Activated T-cell treated with anti-CD3 and anti-CD28 coated beads, Interleukin-2, amount 50 U/mL, for 24 hours (primary cell): Measurements from ENCODE around the gene GNAS.
A peak's percentile ranks its signal among the peaks of the same experiment; 100 is the strongest.

Experiments used
- DNase-seq: peaks from one replicate; pipeline ENCODE4 v3.0.0-alpha.2; 2020
- H3K27ac Mint-ChIP-seq: 2 replicates; pipeline ENCODE4 v1.8.0; 2020; ENCODE audit warnings: mild to moderate bottlenecking, mixed read lengths
- H3K27me3 Mint-ChIP-seq: 2 replicates; pipeline ENCODE4 v1.8.0; 2020; ENCODE audit warnings: mixed read lengths
- H3K36me3 Mint-ChIP-seq: 2 replicates; pipeline ENCODE4 v1.8.0; 2020; ENCODE audit warnings: low read depth, mixed read lengths
- H3K4me1 Mint-ChIP-seq: 2 replicates; pipeline ENCODE4 v1.8.0; 2020; ENCODE audit warnings: low read depth, mixed read lengths
- H3K4me3 Mint-ChIP-seq: 2 replicates; pipeline ENCODE4 v1.8.0; 2020; ENCODE audit warnings: mild to moderate bottlenecking, moderate library complexity, mixed read lengths
- H3K9me3 Mint-ChIP-seq: 2 replicates; pipeline ENCODE4 v1.8.0; 2020; ENCODE audit warnings: mixed read lengths

GNAS gene

GRCh38 chr20:58901488-58902402 is 49.2 kb downstream of the GNAS start:
- Mint-ChIP-seq H3K27ac (peak overlapping the region; percentile 58), H3K4me3 (no peak overlapping the region), H3K36me3 (peaks cover 96% of the 10 kb centered on the region), H3K27me3 (no peaks in the 10 kb centered on the region), H3K9me3 (no peaks in the 10 kb centered on the region), H3K4me1 (peaks cover 78% of the 10 kb centered on the region)
- no peak for DNase-seq

DNA sequence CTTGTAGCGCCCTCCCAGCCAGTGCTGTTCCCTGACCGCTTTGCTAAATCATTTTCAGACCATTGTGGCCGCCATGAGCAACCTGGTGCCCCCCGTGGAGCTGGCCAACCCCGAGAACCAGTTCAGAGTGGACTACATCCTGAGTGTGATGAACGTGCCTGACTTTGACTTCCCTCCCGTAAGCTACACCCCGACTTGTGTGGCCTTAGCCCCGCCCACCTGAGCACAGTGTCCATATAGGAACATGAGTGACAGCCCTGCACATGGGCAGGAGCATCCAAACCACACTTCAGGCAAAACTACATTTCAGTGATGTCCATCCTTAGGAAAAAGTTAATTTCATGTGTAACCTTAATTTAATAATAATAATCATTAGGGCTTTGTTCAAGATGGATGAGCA is 51.1 kb downstream of the GNAS start:
- H3K27ac Mint-ChIP-seq = peak overlapping the region; percentile 39
- H3K36me3 Mint-ChIP-seq = peaks cover 96% of the 10 kb centered on the region

GRCh38 chr20:58905236-58905635 is 52.7 kb downstream of the GNAS start:
- no peak overlapping the region for H3K4me3 Mint-ChIP-seq
- no peaks in the 10 kb centered on the region for H3K9me3 Mint-ChIP-seq
- DNase-seq = no peak
- H3K36me3 Mint-ChIP-seq = peaks cover 96% of the 10 kb centered on the region
- H3K27ac Mint-ChIP-seq = peak overlapping the region; percentile 81
- no peaks in the 10 kb centered on the region for H3K27me3 Mint-ChIP-seq
- peaks cover 73% of the 10 kb centered on the region for H3K4me1 Mint-ChIP-seq

More for the DNA sequence above, 51.1 kb downstream of the GNAS start:
- Mint-ChIP-seq H3K4me1 (peaks cover 81% of the 10 kb centered on the region), H3K9me3 (no peaks in the 10 kb centered on the region), H3K27me3 (no peaks in the 10 kb centered on the region), H3K4me3 (no peak overlapping the region)
- no peak for DNase-seq

GRCh38 chr20:58906111-58906510 is 53.6 kb downstream of the GNAS start:
- no peak for DNase-seq
- peaks cover 73% of the 10 kb centered on the region for H3K4me1 Mint-ChIP-seq
- peaks cover 96% of the 10 kb centered on the region for H3K36me3 Mint-ChIP-seq
- peak overlapping the region; percentile 4 for H3K27ac Mint-ChIP-seq
- no peaks in the 10 kb centered on the region for H3K27me3 Mint-ChIP-seq
- H3K9me3 Mint-ChIP-seq = no peaks in the 10 kb centered on the region
- no peak overlapping the region for H3K4me3 Mint-ChIP-seq

GRCh38 chr20:58906894-58907293 is 54.4 kb downstream of the GNAS start:
- Mint-ChIP-seq H3K27me3 (no peaks in the 10 kb centered on the region), H3K4me3 (peak overlapping the region; percentile 67), H3K4me1 (peaks cover 77% of the 10 kb centered on the region), H3K9me3 (no peaks in the 10 kb centered on the region), H3K36me3 (peaks cover 97% of the 10 kb centered on the region), H3K27ac (peak overlapping the region; percentile 94)
- no peak for DNase-seq

DNA sequence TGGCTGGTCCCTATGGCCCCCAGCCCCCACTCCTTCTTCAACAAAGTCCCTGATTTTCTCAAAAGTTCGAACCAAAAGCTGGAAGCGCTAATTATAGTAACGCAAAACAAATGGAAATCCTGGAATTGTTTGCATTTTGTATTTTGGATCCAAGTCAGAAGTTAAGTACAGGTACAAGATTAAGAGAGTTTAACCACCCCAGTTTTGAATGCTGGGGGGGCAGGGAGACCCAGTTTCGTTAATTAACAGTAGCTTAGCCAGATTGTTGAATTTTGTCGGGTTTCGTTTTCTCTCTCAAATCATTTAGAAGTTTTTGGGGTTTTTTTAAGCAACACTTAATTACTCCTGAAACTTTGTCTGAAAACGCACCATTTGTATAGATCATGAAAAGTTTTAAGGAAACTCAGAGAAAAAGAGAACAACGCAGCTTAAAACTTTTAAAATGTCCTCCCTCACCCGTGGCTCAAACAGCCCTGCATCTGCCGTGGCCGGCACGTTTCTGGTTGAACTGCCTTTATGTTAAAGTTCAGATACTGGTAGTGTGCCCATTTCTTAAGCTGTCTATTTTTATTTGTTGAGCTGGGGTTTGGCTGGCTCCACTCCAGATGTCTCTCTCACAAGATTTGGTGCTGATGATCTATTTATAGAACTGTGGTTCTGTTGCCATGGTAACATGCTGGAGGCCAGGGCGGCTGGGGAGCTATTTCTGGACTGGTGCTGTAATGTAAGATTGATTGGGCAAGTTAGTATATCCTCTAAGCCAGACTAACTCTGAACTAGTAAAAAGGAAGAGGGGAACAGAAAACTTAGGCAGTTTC is 55.0 kb downstream of the GNAS start:
- Mint-ChIP-seq H3K36me3 (peaks cover 97% of the 10 kb centered on the region), H3K27me3 (no peaks in the 10 kb centered on the region), H3K4me1 (peaks cover 75% of the 10 kb centered on the region), H3K4me3 (peak overlapping the region; percentile 67), H3K27ac (peak overlapping the region; percentile 94), H3K9me3 (no peaks in the 10 kb centered on the region)
- DNase-seq = peak; percentile 47

DNA sequence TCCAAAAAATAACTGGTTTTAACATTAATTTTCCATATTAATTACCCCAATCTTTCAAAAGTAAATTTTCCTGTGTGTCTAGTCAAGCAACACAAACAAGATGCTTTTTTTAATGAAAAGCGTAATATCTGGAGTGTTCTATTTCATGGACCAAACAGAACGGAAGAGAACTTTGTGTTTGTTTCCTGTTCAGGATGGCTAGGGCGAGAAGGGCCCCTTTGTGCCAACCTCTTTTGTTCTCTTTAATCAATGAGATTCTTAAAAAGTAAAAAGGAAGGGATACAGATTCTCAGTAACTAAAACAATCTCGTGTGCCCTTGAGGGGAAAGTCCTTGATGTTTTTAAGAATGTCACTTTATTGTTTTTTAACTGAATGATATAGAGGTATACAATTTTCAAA is 55.7 kb downstream of the GNAS start:
- H3K27me3 Mint-ChIP-seq = no peaks in the 10 kb centered on the region
- no peaks in the 10 kb centered on the region for H3K9me3 Mint-ChIP-seq
- H3K36me3 Mint-ChIP-seq = peaks cover 91% of the 10 kb centered on the region
- DNase-seq = no peak
- H3K4me1 Mint-ChIP-seq = peaks cover 72% of the 10 kb centered on the region
- peak overlapping the region; percentile 94 for H3K27ac Mint-ChIP-seq
- peak overlapping the region; percentile 67 for H3K4me3 Mint-ChIP-seq

- Mint-ChIP-seq H3K9me3 (no peaks in the 10 kb centered on the region), H3K36me3 (peaks cover 84% of the 10 kb centered on the region), H3K27me3 (no peaks in the 10 kb centered on the region), H3K27ac (no peak overlapping the region), H3K4me3 (no peak overlapping the region), H3K4me1 (peaks cover 65% of the 10 kb centered on the region)
- no peak for DNase-seq
Observed at GRCh38 chr20:58908941-58909340, 56.4 kb downstream of the GNAS start.

DNA sequence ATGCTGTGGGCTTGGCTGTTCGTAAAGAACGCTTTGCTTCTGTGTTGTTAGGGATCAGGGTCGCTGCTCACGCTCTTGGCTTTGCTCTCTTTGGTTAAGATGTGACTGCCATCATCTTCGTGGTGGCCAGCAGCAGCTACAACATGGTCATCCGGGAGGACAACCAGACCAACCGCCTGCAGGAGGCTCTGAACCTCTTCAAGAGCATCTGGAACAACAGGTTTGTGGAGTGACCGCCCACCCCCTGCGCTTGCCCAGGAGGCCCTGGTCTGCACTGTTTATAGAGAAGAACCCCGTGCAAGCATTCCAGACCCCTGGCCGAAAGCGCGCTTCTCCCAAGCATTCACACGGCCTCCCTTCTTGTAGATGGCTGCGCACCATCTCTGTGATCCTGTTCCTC is 57.1 kb downstream of the GNAS start:
- H3K9me3 Mint-ChIP-seq = no peaks in the 10 kb centered on the region
- no peak overlapping the region for H3K4me3 Mint-ChIP-seq
- peaks cover 78% of the 10 kb centered on the region for H3K36me3 Mint-ChIP-seq
- peaks cover 60% of the 10 kb centered on the region for H3K4me1 Mint-ChIP-seq
- DNase-seq = no peak
- peak overlapping the region; percentile 8 for H3K27ac Mint-ChIP-seq
- H3K27me3 Mint-ChIP-seq = no peaks in the 10 kb centered on the region

- Mint-ChIP-seq H3K27me3 (no peaks in the 10 kb centered on the region), H3K9me3 (no peaks in the 10 kb centered on the region), H3K4me1 (peaks cover 52% of the 10 kb centered on the region), H3K4me3 (no peak overlapping the region), H3K36me3 (peaks cover 69% of the 10 kb centered on the region), H3K27ac (no peak overlapping the region)
- DNase-seq = no peak
Observed at GRCh38 chr20:58910473-58910872, 58.0 kb downstream of the GNAS start.

- no peak for DNase-seq
- peaks cover 61% of the 10 kb centered on the region for H3K36me3 Mint-ChIP-seq
- no peaks in the 10 kb centered on the region for H3K9me3 Mint-ChIP-seq
- H3K4me3 Mint-ChIP-seq = no peak overlapping the region
- no peaks in the 10 kb centered on the region for H3K27me3 Mint-ChIP-seq
- peaks cover 45% of the 10 kb centered on the region for H3K4me1 Mint-ChIP-seq
- no peak overlapping the region for H3K27ac Mint-ChIP-seq
Observed at GRCh38 chr20:58911309-58911708, 58.8 kb downstream of the GNAS start.

- DNase-seq = no peak
- Mint-ChIP-seq H3K27ac (no peak overlapping the region), H3K36me3 (peaks cover 55% of the 10 kb centered on the region), H3K9me3 (no peaks in the 10 kb centered on the region), H3K4me3 (no peak overlapping the region), H3K27me3 (no peaks in the 10 kb centered on the region), H3K4me1 (peaks cover 40% of the 10 kb centered on the region)
Observed at GRCh38 chr20:58911970-58912369, 59.5 kb downstream of the GNAS start.

DNA sequence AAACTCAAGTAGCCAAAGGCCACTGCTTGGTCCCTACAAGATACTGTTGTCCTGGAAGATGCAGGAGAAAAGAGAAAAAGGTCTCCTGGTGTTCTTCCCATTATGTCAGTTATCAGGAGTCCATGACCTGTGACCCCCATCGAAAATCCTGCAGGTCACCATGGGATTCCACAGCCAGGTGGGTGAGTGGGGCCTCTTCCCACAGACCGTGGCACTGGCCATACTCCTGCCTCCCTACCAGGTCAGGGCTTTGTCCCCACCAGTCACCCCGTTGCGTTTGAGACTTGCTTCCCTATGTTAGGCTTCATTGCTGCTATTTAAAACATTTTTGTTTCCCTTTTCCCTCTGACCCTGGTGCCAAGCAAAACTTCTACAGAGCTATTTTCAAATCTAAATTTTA is 60.6 kb downstream of the GNAS start:
- peaks cover 44% of the 10 kb centered on the region for H3K36me3 Mint-ChIP-seq
- H3K27ac Mint-ChIP-seq = no peak overlapping the region
- H3K4me1 Mint-ChIP-seq = peaks cover 29% of the 10 kb centered on the region
- DNase-seq = no peak
- no peaks in the 10 kb centered on the region for H3K27me3 Mint-ChIP-seq
- H3K9me3 Mint-ChIP-seq = no peaks in the 10 kb centered on the region
- H3K4me3 Mint-ChIP-seq = no peak overlapping the region

DNA sequence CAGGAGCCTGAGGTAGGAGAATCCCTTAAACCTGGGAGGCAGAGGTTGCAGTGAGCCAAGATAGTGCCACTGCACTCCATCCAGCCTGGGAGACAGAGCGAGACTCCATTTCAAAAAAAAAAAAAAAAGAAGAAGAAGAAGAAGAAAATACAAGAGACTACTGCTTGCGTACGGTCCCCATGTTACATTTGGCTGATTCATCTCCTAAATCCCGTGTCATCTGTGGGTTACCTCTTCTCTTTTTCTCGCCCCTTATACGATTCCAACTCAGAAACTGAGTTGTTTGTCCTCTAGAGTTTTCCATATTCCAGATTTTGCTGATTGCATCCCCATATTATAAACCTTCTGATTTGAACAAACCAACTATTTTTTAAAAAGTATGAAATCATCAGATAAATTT is 66.1 kb downstream of the GNAS start:
- Mint-ChIP-seq H3K4me1 (no peaks in the 10 kb centered on the region), H3K4me3 (no peak overlapping the region), H3K27me3 (no peaks in the 10 kb centered on the region), H3K36me3 (no peaks in the 10 kb centered on the region), H3K27ac (no peak overlapping the region), H3K9me3 (no peaks in the 10 kb centered on the region)
- DNase-seq = no peak

- Mint-ChIP-seq H3K4me1 (no peaks in the 10 kb centered on the region), H3K9me3 (no peaks in the 10 kb centered on the region), H3K27ac (no peak overlapping the region), H3K36me3 (no peaks in the 10 kb centered on the region), H3K4me3 (no peak overlapping the region), H3K27me3 (no peaks in the 10 kb centered on the region)
- DNase-seq = no peak
Observed at GRCh38 chr20:58921564-58921963, 69.0 kb downstream of the GNAS start.
